GM21528 (cell line): ENCODE data around the gene ARMC8.
"Not testable (repeated sequence)": the region's sequence is repeated elsewhere in the genome, so short reads cannot be mapped to it uniquely, and the experiment has no call there.

Source experiments
- ATAC-seq: cut with Tn5 transposase; IDR thresholded peaks from one replicate; pipeline ENCODE4 v1.9.1; 2021; ENCODE audit warnings: mild to moderate bottlenecking, moderate library complexity; ENCODE audit not compliant: unreplicated experiment, low FRiP score

Gene ARMC8

GRCh38 chr3:138187296-138188012, at the start of gene ARMC8:
ARMC8 (plus strand) TSS chr3:138187301; CDS start chr3:138187555, 254 bp downstream.
- ATAC-seq: peak; percentile 65

GRCh38 chr3:138137861-138138260, 49.2 kb upstream of the ARMC8 start:
- ATAC-seq: no peak

GRCh38 chr3:138139691-138140090, 47.4 kb upstream of the ARMC8 start:
- ATAC-seq: no peak

- no peak for ATAC-seq
Measured at GRCh38 chr3:138140940-138141339, 46.2 kb upstream of the ARMC8 start.

GRCh38 chr3:138142181-138142580, 44.9 kb upstream of the ARMC8 start:
- not testable (repeated sequence) for ATAC-seq

- no peak for ATAC-seq
Measured at GRCh38 chr3:138148503-138148902, 38.6 kb upstream of the ARMC8 start.

GRCh38 chr3:138154534-138154933, 32.6 kb upstream of the ARMC8 start:
- ATAC-seq: no peak

GRCh38 chr3:138157743-138158142, 29.4 kb upstream of the ARMC8 start:
- no peak for ATAC-seq

- ATAC-seq: no peak
Measured at GRCh38 chr3:138165061-138165460, 22.0 kb upstream of the ARMC8 start.

GRCh38 chr3:138172625-138173024, 14.5 kb upstream of the ARMC8 start:
- no peak for ATAC-seq

- no peak for ATAC-seq
Measured at GRCh38 chr3:138173769-138174420, 13.2 kb upstream of the ARMC8 start.

GRCh38 chr3:138174421-138175131, 12.5 kb upstream of the ARMC8 start, which contains the start of gene DBR1:
DBR1 (minus strand) TSS chr3:138174921; CDS start chr3:138174795, 126 bp downstream.
- peak; percentile 95 for ATAC-seq

- ATAC-seq: no peak
Measured at GRCh38 chr3:138180375-138181029, 6.6 kb upstream of the ARMC8 start.

GRCh38 chr3:138184994-138185393, 2.1 kb upstream of the ARMC8 start:
- ATAC-seq: no peak

- ATAC-seq: no peak
Measured at GRCh38 chr3:138186221-138186620, 880 bp upstream of the ARMC8 start.

- ATAC-seq: peak; percentile 90
Measured at GRCh38 chr3:138186803-138187295, 252 bp upstream of the ARMC8 start.

GRCh38 chr3:138188013-138188730, 1.1 kb downstream of the ARMC8 start:
- ATAC-seq: no peak

GRCh38 chr3:138195481-138195880, 8.4 kb downstream of the ARMC8 start:
- no peak for ATAC-seq

GRCh38 chr3:138196023-138196422, 8.9 kb downstream of the ARMC8 start:
- ATAC-seq: no peak

- ATAC-seq: no peak
Measured at GRCh38 chr3:138197058-138197457, 10.0 kb downstream of the ARMC8 start.
